Ramos (cell line): ENCODE results near the gene GARRE1.
"Not testable (repeated sequence)": the region's sequence is repeated elsewhere in the genome, so short reads cannot be mapped to it uniquely, and the experiment has no call there.

Experiments
- in situ Hi-C: fragments of 300-500 bp; cut with MboI; formaldehyde crosslinking; loops from one replicate; pipeline ENCODE4 v1.14.3; 2022; ENCODE audit warnings: low sequenced_read_pairs; ENCODE audit not compliant: unreplicated experiment

GARRE1 gene

DNA sequence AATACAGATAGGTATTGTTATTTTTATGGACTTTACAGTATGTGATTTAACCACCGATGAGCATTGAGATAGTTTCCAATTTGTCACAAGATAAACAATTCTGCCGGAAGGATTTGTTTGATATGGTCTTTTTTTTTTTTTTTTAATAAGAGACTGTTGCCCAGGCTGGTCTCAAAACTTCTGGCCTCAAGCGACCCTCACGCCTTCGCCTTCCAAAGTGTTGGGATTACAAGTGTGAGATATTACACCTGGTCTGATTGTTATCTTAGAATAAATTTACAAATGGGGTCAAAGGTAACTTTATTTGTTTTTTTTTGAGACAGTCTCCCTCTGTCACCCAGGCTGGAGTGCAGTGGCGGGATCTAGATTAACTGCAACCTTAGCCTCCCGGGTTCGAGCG, 1.2 kb downstream of the GARRE1 start:
- in situ Hi-C loops = no loop called here

DNA sequence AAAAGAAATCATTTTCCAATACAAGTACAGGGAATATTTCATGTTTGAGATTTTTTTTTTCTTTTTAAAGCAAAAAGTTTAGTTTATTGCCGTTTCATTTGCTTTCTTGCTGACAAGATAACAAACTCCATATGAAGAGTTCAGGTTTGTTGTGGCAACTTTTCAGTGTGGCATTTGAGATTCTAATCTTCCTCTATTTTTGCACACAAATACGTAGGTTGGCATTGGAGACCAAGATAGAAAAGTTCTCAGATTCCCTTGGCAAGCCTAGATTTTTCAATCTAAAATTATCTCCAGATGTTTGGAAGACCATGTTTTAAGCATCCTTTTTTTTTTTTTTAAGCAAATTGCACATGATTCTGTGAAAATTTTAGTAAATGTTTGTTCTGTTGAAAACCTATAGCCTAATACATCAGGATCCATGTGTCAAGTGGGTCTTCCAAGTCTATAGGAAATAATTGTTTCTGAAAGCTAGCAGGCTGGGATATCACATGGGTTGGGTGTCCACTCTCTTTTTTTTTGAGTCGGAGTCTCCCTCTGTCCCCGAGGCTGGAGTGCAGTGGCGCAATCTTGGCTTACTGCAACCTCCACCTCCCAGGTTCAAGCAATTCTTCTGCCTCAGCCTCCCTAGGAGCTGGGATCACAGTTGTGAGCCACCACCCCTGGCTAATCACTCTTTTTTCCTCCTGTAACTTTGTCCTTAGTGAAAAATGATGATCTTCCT, 2.6 kb downstream of the GARRE1 start:
- in situ Hi-C loops = no loop called here

DNA sequence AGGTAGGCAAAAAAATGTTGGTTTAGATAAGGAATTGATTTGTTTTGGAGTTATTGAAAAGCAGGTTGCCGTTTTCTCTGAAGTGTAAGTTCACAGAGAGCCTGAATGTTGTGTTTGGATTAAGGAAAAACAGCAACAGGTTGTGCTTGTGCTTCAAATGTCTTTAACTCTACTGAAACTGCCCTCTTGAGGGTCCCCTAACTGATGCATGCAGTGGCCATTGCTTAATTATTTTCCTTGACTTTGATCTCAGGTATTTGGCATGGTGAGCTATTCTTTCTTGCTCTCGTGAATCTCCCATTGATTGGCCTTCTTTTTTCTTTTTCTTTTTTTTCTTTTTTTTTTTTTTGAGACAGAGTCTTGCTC, 3.2 kb downstream of the GARRE1 start:
- in situ Hi-C loops = no loop called here

DNA sequence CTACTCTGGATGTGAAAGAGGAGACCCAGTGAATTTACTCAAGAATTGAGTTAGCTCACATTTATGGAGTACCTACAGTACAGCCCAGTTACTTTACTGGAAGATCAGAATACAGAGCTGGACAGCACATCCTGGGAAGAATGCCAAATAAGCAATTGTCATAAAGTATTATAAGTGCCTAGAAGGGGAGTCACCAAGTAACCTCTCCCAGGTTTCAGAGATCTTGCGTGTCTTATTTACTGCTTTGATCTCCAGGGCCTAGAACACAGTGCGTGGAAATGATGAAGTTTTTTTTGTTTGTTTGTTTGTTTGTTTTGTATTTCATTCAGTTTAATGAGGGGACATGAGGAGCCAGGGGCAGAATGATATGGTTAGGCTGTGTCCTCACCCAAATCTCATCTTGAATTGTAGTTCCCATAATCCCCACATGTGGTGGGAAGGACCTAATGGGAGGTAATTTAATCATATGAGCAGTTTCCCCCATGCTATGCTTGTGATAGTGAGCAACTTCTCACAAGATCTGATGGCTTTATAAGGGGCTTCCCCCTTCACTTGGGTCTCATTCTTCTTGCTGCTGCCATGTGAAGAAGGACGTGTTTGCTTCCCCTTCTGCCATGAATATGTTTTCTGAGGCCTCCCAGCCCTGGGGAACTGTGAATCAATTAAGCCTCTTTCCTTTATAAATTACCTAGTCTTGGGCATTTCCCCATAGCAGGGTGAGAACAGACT, 5.2 kb downstream of the GARRE1 start:
- in situ Hi-C loops = no loop called here

GRCh38 chr19:34260771-34261173, 6.4 kb downstream of the GARRE1 start:
- in situ Hi-C loops = no loop called here

DNA sequence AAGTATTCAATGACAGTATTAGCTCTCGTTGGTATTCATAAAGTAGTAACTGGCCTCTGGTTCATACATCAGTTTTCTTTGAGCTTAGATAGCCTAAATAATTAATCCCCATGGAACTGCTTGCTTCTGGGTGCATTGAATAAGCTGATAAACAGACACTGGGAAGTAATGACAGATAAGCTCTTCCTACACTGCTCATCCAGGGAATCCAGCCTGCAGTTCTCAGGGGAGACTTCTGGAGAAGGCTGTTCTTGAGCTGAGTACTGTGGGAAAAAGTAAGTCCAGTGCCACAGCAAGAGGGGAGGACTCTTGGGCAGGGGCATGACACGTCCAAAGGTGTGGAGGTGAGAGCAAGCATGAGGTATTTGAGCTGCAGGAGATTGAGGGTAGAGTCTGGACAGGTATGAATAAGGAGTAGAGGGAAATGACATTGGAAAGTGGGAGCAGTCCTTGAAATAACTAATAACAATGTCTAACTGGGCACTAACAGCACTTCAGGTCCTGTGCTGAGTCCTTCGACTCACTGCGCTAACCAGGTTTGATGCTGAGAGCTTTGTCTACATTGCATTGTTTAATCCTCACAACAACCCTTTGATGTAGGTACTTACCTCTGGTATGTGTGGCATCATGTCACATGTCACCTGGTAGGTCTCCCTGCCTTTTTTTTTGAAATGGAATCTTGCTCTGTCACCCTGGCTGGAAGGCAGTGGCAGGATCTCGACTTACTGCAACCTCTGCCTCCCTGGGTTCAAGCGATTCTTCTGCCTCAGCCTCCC, 7.2 kb downstream of the GARRE1 start:
- in situ Hi-C loops = no loop called here

GRCh38 chr19:34263745-34264237, 9.4 kb downstream of the GARRE1 start:
- in situ Hi-C loops = no loop called here

GRCh38 chr19:34265221-34265650, 10.9 kb downstream of the GARRE1 start:
- in situ Hi-C loops = no loop called here

DNA sequence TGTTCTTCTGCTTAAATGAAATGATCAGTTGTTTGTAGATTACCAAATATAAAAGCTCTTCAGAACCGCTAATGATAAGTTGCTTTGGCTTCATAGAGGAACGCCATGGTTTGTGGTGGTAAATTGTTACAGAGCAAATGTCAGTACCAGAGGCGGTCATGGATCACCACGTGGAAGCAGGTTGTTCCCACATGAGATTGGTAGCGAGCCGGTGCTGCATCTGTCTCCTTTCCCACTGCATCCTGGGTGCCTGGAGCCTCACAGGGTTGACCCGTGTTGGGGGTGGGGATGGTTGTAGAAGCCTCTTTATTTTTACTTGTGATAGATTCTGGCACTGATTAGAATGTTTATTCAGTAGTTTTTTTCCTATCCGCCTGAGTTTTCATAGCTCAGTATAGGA, 14.7 kb downstream of the GARRE1 start:
- in situ Hi-C loops = no loop called here

DNA sequence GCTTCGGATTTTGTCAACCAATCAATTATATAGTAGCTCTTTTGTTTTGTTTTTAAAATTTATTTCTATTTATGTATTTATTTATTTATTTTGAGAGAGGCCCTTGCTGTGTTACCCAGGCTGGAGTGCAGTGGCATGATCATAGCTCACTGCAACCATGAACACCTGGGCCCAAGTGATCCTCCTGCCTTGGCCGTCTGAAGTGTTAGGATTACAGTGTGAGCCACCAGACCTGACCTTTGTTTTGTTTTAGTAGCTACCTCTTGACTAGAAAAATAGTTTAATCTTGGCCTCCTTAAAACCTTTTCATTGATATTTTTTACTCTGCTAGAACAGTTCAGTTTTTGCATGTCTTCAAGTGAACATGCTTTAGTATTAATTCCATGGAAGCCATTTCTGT, 15.1 kb downstream of the GARRE1 start:
- in situ Hi-C loops = no loop called here

DNA sequence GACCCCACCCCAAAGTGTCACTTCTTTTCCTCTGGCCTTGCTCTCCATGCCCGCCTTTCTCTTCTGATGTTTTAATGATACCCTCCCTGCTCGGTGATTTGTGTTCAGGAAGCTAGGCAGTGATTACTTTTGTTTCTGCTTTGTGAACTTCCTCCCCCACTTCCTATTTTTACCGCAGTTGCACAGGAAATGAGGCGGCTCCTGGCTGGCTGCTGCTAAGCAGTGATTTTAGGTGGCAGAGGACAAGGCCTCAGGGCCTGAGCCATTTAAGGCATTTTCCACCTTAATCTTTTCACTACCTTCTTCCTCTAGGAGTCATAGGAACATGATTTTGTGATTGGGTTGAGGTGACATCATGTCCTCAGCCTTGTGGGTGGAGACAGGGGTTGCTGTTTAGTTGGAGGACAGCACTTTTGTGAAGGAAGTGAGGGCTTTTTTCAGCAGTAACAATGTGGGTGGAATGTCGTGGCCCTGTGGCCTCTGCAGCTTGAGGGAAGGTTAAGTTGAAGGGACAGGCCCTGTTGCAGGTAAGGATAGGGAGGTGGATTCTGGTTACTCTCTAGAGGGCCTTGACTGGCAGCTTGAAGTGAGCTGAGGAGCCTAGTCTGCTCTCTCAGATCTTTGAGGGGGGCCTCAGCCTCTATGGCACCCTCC, 15.7 kb downstream of the GARRE1 start:
- in situ Hi-C loops = no loop called here

GRCh38 chr19:34273121-34273520, 18.8 kb downstream of the GARRE1 start:
- in situ Hi-C loops = no loop called here

DNA sequence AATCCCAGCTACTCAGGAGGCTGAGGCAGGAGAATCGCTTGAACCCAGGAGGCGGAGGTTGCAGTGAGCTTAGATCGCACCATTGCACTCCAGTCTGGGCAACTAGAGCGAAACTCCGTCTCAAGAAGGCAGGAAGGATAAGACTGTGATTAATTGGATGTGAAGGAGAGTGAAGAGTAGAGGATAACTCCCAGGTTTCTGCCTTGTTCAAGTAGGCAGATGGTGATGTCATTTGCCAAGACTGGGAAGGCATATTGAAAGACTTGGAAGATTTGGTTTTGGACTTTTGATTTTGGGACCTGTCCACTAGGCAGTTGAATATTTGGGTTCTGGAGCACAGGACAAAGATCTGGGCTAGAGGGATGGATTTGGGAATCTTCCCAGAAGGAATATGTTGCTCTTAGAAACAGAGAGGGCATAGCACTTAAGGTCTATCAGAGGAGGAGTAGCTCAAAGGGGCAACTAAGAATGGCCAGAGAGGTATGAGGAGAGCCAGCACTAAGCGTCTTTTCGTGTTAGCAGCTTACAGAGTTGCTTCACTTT, 20.0 kb downstream of the GARRE1 start:
- in situ Hi-C loops = no loop called here

GRCh38 chr19:34274827-34275625, 20.7 kb downstream of the GARRE1 start:
- in situ Hi-C loops = no loop called here

GRCh38 chr19:34275705-34276104, 21.4 kb downstream of the GARRE1 start:
- in situ Hi-C loops = no loop called here

- in situ Hi-C loops = no loop called here
These were observed 22.3 kb downstream of the GARRE1 start for GRCh38 chr19:34276614-34277013.

DNA sequence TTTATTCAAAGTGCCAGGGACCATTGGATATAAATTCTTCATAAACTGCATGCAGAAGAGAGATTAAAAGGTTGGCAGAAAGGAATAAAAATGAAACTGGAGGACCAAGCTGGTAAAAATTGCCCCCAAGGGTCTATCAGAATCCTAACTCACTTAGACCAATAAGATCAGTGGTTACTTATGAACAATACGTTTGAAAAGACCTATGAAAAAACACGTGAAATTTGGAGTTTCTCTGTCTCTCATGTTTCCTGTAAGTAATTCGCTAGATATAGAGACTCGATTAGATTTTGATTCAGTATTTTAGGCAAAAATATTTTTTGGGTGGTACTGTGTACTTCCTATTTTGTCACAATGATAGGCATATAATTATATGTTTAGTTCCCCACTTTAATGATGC, 22.9 kb downstream of the GARRE1 start:
- in situ Hi-C loops = no loop called here

DNA sequence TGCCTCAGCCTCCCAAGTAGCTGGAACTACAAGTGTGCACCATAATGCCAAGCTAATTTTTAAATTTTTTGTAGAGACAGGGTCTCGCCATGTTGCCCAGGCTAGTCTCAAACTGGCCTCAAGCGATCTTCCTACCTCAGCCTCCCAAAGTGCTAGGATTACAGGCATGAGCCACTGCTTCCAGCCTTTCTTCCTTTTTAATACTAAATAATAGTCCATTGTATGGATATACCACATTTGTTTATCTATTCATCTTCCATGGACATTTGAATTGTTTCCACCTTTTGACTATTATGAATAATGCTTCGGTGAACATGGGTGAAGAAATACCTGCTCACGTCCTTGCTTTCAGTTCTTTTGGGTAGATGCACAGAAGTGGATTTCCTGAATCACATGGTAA, 24.4 kb downstream of the GARRE1 start:
- in situ Hi-C loops = no loop called here

GRCh38 chr19:34281444-34281843, 27.1 kb downstream of the GARRE1 start:
- in situ Hi-C loops = not testable (repeated sequence)
